ENCODE results near the gene FAM124A. TPM values are rescaled to one million over a fixed set of nuclear protein-coding genes. Genes with fewer than 3 reads are reported as not detected.

The FAM124A gene, protein sequence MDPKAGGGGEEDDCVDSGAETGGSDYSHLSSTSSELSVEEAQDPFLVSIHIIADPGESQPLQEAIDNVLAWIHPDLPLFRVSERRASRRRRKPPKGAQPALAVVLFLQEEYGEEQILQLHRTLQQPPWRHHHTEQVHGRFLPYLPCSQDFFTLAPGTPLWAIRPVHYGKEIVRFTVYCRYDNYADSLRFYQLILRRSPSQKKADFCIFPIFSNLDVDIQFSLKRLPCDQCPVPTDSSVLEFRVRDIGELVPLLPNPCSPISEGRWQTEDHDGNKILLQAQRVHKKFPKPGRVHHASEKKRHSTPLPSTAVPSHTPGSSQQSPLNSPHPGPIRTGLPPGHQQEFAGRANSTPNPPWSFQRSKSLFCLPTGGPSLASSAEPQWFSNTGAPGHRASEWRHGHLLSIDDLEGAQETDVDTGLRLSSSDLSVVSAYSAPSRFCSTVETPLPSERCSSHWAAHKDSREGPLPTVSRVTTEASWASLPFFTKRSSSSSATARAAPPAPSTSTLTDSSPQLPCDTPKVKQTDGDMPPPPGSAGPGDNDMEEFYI
- total RNA-seq: 10 to 100 TPM in 1 of 4 donors, 1 to 10 TPM in 3; 1.9 to 17.7 (median 2.7) TPM

DNA sequence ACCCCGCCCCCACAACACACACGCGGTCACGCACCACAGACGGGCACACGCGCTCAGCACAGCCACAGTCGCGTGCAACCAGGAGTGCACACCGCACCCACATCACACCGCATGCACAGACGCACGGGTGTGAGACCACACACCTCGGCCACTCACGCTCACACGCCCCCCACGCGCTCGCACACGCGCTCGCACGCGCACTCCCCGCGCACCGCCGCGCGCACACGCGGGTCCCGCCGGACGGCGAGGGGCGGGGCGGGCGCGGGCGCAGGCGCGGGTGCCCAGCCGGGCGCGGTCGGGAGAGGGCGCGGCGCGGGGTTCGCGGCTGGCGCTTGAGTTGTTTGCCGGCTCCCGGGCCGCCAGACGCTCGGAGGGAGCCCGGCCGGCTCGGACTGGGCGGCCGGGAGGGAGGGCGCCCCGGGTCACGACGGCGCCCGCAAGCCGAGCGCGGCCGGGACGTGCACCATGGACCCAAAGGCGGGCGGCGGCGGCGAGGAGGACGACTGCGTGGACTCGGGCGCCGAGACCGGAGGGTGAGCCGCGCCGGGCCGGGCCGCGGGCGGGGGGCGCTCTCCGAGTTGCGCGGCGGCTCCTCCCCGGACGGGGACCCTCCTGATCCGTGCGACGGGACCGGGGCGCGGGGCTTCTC, at the start of gene FAM124A:
Gene FAM124A (plus strand): TSS at position 362 of the 649 bp plus-strand sequence. CDS start 104 bp downstream, at position 466.
- in situ Hi-C loops (cut with MboI; ENCODE audit: low pct_ligation_motif_present in 1 of 4, low pct_unique_long_range_greater_than_20kb in 1 of 4, low sequenced_read_pairs in 3 of 4) (no loop called here), intact Hi-C loops (cut with DNase I; ENCODE audit: low total_unique reads) (loop anchor here (5.0 kb wide), 1 partner anchor 55 kb away; no protein-coding TSS in a partner anchor)
- DNase-seq: peak; percentile 53
- H3K4me3 ChIP-seq: peak within 1 kb of the TSS; percentile 48 to 69 (median 65)
- H3K27ac ChIP-seq: peak within 1 kb of the TSS; percentile 52 to 76 (median 68)
- 1% methylated on average over 19 of the region's 106 CpGs; no CpG with 5 or more reads in 1 of the 2 donors for WGBS, 2 donors (ENCODE audit: low coverage in 1 of 2)
- no peaks in the 10 kb centered on the region for H3K9me3 ChIP-seq
- H3K27me3 ChIP-seq: peaks cover 40% of the 10 kb centered on the region
- no peaks in the 10 kb centered on the region for H3K36me3 ChIP-seq
- TF ChIP-seq POLR2AphosphoS5 (IDR thresholded peaks at IDR 0.05): no peak
- TF ChIP-seq POLR2A (IDR thresholded peaks at IDR 0.05): no peak
- TF ChIP-seq EP300 (IDR thresholded peaks at IDR 0.05; ENCODE audit: low read depth): no peak
- TF ChIP-seq, protein P1, sequence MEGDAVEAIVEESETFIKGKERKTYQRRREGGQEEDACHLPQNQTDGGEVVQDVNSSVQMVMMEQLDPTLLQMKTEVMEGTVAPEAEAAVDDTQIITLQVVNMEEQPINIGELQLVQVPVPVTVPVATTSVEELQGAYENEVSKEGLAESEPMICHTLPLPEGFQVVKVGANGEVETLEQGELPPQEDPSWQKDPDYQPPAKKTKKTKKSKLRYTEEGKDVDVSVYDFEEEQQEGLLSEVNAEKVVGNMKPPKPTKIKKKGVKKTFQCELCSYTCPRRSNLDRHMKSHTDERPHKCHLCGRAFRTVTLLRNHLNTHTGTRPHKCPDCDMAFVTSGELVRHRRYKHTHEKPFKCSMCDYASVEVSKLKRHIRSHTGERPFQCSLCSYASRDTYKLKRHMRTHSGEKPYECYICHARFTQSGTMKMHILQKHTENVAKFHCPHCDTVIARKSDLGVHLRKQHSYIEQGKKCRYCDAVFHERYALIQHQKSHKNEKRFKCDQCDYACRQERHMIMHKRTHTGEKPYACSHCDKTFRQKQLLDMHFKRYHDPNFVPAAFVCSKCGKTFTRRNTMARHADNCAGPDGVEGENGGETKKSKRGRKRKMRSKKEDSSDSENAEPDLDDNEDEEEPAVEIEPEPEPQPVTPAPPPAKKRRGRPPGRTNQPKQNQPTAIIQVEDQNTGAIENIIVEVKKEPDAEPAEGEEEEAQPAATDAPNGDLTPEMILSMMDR (IDR thresholded peaks at IDR 0.05): peak in 2 of 5 experiments; percentile 12 to 25
- H3K4me1 ChIP-seq: peaks cover 0 to 19% (median 7%) of the 10 kb centered on the region in 4 donors

DNA sequence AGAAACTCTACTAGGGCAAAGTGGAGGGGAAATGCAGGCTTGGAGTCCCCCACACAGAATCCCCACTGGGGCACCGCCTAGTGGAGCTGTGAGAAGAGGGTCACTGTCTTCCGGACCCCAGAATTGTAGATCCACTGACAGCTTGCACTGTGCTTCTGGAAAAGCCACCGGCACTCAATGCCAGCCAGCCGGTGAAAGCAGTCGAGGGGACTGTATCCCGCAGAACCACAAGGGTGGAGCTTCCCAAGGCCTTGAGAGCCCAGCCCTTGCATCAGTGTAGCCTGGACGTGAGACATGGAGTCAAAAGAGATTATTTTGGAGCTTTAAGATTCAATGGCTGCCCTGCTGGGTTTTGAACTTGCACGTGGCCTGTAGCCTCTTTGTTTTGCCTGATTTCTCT, 47.2 kb upstream of the FAM124A start:
- H3K9me3 ChIP-seq: no peaks in the 10 kb centered on the region
- H3K4me1 ChIP-seq: no peaks in the 10 kb centered on the region
- TF ChIP-seq POLR2AphosphoS5 (IDR thresholded peaks at IDR 0.05): no peak
- no peak for TF ChIP-seq POLR2A (IDR thresholded peaks at IDR 0.05)
- TF ChIP-seq, protein P1 (IDR thresholded peaks at IDR 0.05): no peak
- TF ChIP-seq EP300 (IDR thresholded peaks at IDR 0.05; ENCODE audit: low read depth): no peak
- WGBS, 2 donors (ENCODE audit: low coverage in 1 of 2): 55 to 92% methylated on average over 3 to 8 of the region's 8 CpGs
- no peaks in the 10 kb centered on the region for H3K36me3 ChIP-seq
- no peak for DNase-seq
- H3K27ac ChIP-seq: no peak overlapping the region
- intact Hi-C loops (cut with DNase I; ENCODE audit: low total_unique reads): no loop called here
- in situ Hi-C loops (cut with MboI; ENCODE audit: low pct_ligation_motif_present in 1 of 4, low pct_unique_long_range_greater_than_20kb in 1 of 4, low sequenced_read_pairs in 3 of 4): no loop called here
- no peak overlapping the region for H3K4me3 ChIP-seq
- H3K27me3 ChIP-seq: peaks cover 6% of the 10 kb centered on the region

DNA sequence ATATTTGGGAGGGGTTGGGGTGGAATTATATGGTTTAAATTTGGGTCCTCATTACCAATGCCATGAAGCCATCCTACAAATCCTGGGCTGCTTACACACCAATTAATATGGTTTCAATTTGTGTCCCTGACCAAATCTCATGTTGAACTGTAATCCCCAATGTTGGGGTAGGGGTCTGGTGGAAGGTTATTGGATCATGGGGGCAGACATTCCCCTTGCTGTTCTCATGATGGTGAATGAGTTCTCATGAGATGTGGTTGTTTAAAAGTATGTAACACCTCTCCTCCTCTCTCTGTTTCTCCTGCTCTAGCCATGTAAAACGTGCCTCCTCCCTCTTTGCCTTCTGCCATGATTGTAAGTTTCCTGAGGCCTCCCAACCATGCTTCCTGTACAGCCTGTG, 46.6 kb upstream of the FAM124A start:
- DNase-seq: no peak
- H3K36me3 ChIP-seq: no peaks in the 10 kb centered on the region
- TF ChIP-seq EP300 (IDR thresholded peaks at IDR 0.05; ENCODE audit: low read depth) (no peak), POLR2AphosphoS5 (IDR thresholded peaks at IDR 0.05) (no peak)
- TF ChIP-seq, protein P1 (IDR thresholded peaks at IDR 0.05): no peak
- H3K9me3 ChIP-seq: no peaks in the 10 kb centered on the region
- no peak overlapping the region for H3K4me3 ChIP-seq
- intact Hi-C loops (cut with DNase I; ENCODE audit: low total_unique reads): no loop called here
- WGBS, 2 donors (ENCODE audit: low coverage in 1 of 2): 40 to 82% methylated on average over 1 of the region's 1 CpG
- no peaks in the 10 kb centered on the region for H3K4me1 ChIP-seq
- no peak overlapping the region for H3K27ac ChIP-seq
- in situ Hi-C loops (cut with MboI; ENCODE audit: low pct_ligation_motif_present in 1 of 4, low pct_unique_long_range_greater_than_20kb in 1 of 4, low sequenced_read_pairs in 3 of 4): no loop called here
- H3K27me3 ChIP-seq: peaks cover 7% of the 10 kb centered on the region

DNA sequence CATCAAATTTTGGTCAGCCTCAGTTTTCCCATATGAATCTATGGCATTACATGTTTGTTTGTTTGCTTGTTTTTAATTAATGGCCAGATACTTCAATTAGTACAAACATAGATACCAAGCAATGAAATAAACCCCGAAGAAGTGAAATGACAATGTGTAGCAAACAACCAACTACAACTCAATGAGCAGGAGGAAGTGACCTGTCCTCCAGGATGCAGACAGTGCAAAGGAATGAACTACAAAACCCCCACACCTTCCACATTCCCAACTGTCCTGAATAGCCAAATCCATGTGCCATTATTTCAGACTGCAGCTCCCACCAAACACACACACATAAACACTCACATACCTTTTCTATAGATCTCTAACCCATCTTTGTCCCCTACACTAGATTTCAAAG, 45.0 kb upstream of the FAM124A start:
- in situ Hi-C loops (cut with MboI; ENCODE audit: low pct_ligation_motif_present in 1 of 4, low pct_unique_long_range_greater_than_20kb in 1 of 4, low sequenced_read_pairs in 3 of 4): no loop called here
- WGBS, 2 donors (ENCODE audit: low coverage in 1 of 2): 93 to 100% methylated on average over 1 of the region's 1 CpG
- Histone ChIP-seq H3K27ac (no peak overlapping the region), H3K36me3 (no peaks in the 10 kb centered on the region), H3K27me3 (peaks cover 15% of the 10 kb centered on the region), H3K9me3 (no peaks in the 10 kb centered on the region), H3K4me1 (no peaks in the 10 kb centered on the region), H3K4me3 (no peak overlapping the region)
- TF ChIP-seq, protein P1 (IDR thresholded peaks at IDR 0.05): no peak
- TF ChIP-seq EP300 (IDR thresholded peaks at IDR 0.05; ENCODE audit: low read depth) (no peak), POLR2A (IDR thresholded peaks at IDR 0.05) (no peak), POLR2AphosphoS5 (IDR thresholded peaks at IDR 0.05) (no peak)
- intact Hi-C loops (cut with DNase I; ENCODE audit: low total_unique reads): no loop called here
- no peak for DNase-seq

Measured in transverse colon (tissue), 4 donors.